Measurements from ENCODE around the gene LRRC39. TPM values are rescaled to one million over a fixed set of nuclear protein-coding genes. Genes with fewer than 3 reads are reported as not detected.
A peak's percentile ranks its signal among the peaks of the same experiment; 100 is the strongest.

LRRC39 gene
- total RNA-seq, 1 experiment from 2014 or later = 0.34 TPM

DNA sequence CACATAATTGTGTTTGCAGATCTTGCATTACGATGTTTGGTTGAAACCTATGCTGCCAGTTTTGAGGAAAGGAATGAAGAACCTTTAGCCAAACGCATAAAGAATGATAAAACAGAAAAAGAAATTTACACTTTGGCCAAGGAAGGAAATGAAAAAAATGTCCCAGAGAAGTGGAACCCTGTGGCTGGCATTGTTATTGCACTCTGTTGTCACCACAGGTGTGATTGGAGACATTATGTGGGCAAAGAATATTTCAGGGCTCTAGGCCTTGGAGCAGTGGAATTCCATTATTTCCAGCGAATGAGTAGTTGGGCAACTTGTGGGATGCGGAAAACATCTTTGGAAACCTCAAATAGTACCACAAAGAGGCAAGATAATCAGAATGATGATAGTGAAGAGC, 30.2 kb downstream of the LRRC39 start:
- no peak for DNase-seq (ENCODE audit: low read depth)

DNA sequence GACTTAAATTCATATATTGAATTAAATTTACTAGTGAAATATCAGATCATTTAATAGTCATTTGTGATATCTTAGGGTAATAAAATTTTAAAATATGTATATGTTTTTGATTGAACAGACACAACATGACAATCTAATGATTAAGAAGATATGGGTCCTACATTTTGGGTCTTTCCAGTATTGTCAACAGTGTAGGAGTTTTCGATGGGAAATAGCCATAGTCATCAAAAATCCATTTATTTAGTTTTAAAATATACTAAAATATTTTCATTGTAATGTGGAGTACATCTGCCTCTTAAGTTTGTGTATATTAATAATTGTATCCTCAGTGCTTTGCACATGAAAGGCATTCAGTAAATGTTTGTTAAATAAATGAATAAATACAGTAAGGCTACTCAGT, 31.1 kb downstream of the LRRC39 start:
- DNase-seq (ENCODE audit: low read depth) = no peak

DNA sequence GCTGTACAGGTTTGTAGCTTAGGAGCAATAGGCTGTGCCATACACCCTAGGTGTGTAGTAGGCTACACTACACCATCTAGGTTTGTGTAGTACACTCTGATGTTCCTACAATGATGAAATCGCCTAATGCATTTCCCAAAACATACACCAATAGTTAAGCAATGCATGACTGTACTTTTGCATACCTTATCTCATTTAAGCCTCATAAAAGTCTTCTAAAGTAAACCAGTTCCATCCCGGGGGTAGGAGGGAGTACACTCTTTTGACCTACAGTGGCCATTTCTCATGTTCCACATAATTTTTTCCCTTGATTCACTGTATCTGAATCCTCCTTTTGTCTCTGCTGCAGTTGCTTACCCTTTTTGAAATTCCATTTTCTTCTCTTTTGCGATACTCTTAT, 32.9 kb downstream of the LRRC39 start:
- DNase-seq (ENCODE audit: low read depth) = no peak

DNA sequence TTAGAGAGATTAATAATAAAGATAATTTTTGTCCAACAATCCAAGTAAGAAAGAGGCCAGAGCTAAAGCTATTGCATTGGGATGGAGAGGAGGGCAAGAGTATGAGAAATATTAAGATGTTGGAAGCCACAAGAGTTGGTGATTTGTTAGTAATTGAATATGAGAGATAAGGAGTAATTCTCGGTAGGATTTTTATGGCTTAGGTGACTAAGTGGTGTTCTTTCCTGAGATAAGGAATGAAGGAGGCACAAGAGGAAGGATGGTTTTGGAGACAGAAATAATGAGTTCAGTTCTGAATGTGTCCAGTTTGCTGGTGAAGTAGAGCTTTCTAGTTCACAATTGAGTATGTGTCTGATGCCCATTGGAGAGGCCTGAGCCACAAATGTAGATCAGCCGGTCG, 35.7 kb downstream of the LRRC39 start:
- DNase-seq (ENCODE audit: low read depth) = no peak

DNA sequence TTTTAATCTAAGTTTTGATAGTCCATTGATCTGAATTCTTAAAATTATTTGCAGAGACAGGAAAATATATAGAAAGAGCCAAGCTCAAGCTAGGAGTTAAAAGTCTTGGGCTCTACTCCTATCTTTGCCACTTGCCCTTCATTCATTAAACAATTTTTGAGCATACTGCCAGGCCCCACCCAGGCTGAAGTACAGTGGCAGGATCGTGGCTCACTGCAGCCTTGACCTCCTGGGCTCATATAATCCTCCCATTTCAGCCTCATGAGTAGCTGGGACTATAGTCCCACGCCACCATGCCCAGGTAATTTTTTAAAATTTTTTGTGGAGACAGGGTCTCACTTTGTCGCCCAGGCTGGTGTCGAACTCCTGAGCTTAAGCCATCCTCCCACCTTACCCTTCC, 36.9 kb downstream of the LRRC39 start:
- no peak for DNase-seq (ENCODE audit: low read depth)

DNA sequence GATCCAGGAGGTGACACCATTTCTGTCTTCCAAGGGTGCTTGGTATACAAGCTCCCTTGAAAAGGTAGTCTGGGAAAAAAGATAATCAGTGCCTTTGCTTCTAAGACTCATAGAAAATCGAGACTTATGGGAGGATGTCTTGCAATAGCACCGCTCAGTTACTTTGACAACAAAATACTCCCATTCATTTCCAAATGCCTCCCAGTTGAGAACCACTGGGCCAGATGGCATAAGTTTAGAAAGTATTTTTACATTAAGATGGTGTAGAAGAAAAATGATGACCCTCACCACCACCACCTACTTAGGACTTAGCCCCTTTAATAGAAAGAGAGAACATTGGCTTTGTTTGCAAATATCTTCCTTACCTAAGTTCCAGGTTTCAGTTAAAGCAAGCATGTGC, 40.5 kb downstream of the LRRC39 start:
- DNase-seq (ENCODE audit: low read depth) = no peak

DNA sequence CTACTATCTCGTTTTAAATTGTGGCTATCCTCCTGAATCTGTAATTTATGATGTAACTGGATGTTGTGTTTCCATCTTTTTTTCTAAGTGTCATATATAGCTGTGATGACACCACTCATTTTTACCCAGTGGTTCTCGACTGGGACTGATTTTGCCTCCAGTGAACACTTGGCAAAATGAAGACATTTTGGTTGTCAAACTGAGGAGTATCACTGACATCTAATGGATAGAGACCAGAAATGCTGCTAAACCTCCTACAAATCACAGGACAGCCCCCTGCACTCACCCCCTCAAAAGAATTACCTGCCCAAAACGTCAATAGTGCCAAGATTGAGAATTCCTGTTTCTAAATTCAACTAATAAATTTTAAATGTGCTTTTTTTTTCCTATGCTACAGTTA, 43.2 kb downstream of the LRRC39 start:
- DNase-seq (ENCODE audit: low read depth) = peak; percentile 12

DNA sequence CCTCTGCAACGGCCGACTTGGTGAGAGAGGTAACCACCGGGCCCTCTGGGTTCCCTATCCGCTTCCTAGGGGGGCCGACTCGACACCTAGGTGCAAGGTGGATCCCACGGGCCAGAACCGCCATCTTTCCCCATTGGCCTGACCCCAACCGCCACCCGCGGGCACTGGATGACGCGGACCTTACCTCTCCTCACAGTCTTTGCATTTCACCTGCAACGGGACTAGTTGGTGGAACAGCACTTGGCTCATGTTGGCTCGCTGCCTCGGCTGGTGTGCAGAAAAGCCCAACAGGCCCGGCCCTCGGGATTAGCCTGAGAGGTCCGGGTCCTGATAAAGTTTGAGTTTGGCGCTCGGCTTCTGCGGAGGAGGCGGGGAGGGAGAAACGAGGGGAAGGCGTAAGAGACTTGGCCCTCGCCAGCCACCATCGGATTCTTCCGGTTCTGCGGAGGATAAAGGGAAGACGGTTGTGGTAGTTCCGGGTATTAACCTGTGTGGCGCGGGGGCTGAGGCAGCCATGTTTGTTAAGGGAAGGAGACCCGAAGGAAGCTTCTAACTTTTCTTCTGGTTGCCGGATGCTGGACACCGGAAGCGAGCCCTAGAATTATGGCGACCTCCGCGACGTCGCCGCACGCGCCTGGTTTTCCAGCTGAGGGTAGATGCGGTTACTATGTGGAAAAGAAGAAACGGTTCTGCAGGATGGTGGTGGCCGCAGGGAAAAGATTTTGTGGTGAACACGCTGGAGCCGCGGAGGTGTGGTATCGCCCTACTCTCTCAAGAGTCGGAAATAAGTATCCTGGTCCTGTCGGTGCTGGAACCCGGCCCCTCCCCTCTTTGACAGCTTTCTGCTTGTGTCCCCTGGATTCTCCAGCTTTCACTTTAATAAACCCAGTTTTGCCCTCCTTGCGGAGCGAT, 45.2 kb downstream of the LRRC39 start, which contains the start of the genes SASS6 and TRMT13:
Gene SASS6 (minus strand): TSS at position 365 of the 912 bp plus-strand sequence. CDS start 116 bp downstream, at position 249.
Gene TRMT13 (plus strand): TSS at position 598 of the 912 bp plus-strand sequence. CDS start 6 bp downstream, at position 604.
- peak; percentile 98 for DNase-seq (ENCODE audit: low read depth)

DNA sequence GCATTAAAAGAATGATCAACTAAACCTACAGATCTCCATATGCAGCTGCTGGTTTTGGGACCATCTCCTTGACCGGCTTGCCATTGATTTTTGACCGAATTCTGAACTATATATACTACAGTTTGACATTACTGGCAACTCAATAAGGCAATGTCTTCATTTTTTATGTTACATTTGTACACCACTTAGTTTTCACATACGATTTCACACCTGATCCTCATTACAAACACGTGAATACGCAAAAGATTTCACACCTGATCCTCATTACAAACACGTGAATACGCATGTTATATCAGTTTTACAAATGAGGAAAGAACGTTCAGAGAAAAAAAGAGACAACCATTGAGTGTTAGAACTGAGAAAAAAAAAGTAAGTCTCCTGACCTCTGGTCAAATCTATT, 46.4 kb downstream of the LRRC39 start:
- DNase-seq (ENCODE audit: low read depth) = no peak

DNA sequence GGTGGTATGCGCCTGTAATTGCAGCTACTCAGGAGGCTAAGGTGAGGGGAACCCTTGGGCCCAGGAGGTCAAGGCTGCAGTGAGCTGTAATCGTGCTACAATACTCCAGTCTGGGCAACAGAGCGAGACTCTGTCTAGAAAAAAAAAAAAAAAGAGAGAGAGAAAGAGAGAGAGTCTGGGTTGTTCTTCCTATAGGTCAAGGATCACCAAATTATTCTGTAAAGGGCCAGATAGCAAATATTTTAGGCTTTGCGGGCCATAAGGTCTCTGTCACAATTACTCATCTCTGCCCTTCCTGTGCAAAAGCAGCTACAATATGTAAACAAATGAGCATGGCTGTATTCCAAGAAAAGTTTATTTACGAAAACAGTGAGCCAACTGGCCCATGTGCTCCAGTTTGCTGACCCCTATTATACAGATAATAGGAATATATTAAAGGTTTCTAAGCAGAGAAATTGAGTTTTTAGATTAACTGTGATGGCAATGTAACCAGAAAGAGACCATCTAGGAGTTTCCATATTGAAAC, 47.4 kb downstream of the LRRC39 start:
- DNase-seq (ENCODE audit: low read depth) = peak; percentile 54

DNA sequence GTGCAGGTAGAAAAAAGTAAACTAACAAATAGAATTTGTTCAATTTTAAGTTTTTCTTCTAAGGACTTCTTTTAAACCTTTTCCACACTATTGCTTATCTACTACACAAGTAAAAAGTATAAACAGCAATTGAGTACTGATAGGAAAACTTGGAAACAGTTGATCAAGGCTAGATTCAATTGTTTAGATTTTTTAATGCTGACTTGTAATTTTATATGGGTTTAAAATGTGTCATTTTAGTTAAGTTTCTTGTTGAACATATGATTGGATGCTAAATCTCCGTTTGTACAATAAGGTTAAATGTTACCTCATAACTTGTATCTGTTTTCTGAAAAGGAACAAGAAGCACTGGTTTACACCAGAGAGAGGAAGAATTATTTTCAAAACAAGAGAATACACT, 50.8 kb downstream of the LRRC39 start:
- no peak for DNase-seq (ENCODE audit: low read depth)

DNA sequence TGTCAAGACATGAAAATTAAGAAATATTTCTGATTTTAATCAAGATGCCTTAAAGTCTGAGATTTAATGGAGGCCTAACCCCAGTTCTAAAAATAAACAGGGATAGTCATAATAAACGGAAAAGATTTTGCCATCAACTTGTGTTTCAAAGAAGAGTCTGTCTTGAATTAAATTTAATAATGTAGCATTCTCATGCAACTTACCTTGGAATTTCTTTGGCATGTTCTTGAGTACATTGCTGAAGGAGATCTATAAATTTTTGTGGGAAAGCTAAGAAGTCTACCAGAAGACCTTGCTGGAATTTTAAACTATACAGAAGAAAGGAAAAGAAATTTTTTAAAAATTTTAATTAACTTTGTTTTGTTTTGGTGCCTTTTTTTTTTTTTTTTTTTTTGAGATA, 55.9 kb downstream of the LRRC39 start:
- no peak for DNase-seq (ENCODE audit: low read depth)

DNA sequence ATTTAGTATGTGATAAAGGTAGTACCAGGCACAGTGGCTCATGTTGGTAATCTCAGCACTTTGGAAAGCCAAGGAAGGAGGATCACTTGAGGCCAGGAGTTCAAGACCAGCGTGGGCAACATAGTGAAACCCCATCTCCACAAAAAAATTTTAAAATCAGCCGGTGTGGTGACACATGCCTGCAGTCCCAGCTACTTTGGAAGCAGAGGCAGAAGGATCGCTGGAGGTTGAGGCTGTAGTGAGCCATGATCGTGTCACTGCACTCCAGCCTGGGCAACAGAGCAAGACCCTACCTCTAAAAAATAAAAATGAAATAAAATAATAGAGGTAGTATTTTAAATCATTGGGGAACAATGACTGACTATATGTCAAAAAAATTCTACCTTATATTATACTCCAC, 62.5 kb downstream of the LRRC39 start:
- no peak for DNase-seq (ENCODE audit: low read depth)

DNA sequence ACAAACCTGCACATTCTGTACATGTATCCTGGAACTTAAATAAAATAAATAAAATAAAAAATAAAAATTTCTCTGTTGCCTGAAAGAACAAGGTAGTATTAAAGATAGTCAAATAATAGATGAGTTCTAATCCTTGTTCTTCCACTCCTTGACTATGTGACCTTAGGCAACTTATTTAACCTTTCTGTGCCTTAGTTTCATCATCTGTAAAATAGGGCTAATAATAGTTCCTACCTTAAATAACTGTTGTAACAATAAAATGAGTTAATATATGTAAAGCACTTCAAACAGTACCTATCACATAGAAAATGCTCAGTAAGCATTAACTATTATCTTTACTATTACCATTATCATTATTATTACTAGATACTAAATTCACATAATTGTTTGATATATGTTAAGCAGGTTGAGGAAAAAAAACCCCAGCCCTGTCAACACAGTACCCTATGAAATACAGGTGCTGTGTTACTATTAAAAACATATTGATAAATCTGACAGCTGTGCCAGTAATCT, 68.4 kb downstream of the LRRC39 start:
- no peak for DNase-seq (ENCODE audit: low read depth)

DNA sequence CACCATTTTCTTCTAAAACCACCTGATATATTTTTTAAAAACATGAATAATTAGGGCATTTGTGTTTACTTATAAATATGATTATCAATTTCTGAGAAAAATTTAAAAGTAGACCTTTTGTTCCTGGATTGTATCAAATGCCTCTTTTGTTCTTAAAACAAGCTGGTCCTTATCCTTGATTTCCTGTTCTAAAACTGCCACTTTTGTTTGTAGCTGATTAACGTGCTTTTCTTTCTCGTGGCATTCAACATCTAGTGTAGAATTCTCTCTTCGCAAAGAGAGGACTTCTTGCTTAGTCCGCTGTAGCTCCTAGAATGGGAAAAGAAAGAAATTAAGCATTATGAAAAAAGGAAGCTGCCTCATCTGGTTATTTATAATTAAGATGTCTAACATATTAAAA, 70.4 kb downstream of the LRRC39 start:
- DNase-seq (ENCODE audit: low read depth) = no peak

DNA sequence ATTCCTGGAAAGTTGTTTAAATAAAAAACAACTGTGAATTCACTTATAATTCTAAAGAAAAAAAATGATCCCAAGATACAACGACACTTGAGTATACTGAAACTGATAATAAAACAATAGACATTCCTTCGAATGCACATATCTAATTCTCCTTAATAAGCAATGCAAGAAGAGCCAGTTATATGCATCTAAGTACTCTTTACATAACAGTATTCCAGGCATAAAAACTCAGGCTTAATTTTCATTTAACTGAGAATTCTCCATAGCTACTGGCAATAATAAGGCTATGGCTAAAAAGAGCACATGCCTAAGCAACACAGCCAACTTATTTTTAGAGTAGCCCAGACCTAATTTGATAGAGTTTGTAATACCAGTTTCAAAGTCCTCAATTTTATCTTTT, 76.5 kb downstream of the LRRC39 start:
- no peak for DNase-seq (ENCODE audit: low read depth)

DNA sequence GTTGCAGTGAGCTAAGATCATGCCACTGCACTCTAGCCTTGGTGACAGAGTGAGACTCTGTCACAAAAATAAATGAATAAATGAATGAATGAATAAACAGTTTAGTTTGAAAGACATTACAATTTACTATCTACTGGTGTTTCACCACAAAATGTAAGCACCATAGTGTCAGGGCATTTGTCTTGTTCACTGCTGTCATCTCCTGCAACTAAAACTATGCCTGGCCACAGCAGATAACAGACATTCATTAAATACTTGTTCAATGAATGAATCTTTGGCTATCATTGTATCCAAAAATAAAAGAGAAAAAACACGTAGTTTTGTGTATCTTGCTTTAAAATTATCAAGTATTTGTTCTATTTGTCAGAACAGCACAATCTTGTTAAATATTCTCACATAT, 77.9 kb downstream of the LRRC39 start:
- no peak for DNase-seq (ENCODE audit: low read depth)

Other genes starting within 250 kb of the LRRC39 start
- 32.0 and 33.2 TPM in 2 replicates for gene SLC35A3, start 208.3 kb downstream of the LRRC39 start, total RNA-seq (2014; rRNA removed)
- 8.5 and 8.8 TPM in 2 replicates for gene SASS6, start 45.3 kb downstream of the LRRC39 start, total RNA-seq (2014; rRNA removed)
- gene TRMT13, start 45.1 kb downstream of the LRRC39 start, total RNA-seq (2014; rRNA removed) = 12.7 and 20.4 TPM in 2 replicates
- gene DBT, start 71.6 kb upstream of the LRRC39 start, total RNA-seq (2014; rRNA removed) = 3.4 and 3.7 TPM in 2 replicates
- 41.2 and 45.6 TPM in 2 replicates for gene RTCA, start 88.0 kb upstream of the LRRC39 start, total RNA-seq (2014; rRNA removed)
- gene CDC14A, start 174.2 kb upstream of the LRRC39 start, total RNA-seq (2014; rRNA removed) = 5.8 and 6.7 TPM in 2 replicates